H9 (cell line): Measurements from ENCODE around the gene PAH. TPM values are rescaled to one million over a fixed set of nuclear protein-coding genes. Genes with fewer than 3 reads are reported as not detected.

ENCODE experiments used
- DNase-seq: peaks from one replicate; pipeline ENCODE4 v3.0.0-alpha.2; 2017
- H2AFZ ChIP-seq: one replicate; pipeline ENCODE4 v1.6.1; 2013; ENCODE audit warnings: mild to moderate bottlenecking, low read length, control low read depth, moderate library complexity
- H2AK5ac ChIP-seq: 2 replicates; pipeline ENCODE4 v1.6.1; 2013; ENCODE audit warnings: low read length, control low read depth, mixed read lengths; ENCODE audit not compliant: insufficient read length
- H2BK120ac ChIP-seq: one replicate; pipeline ENCODE4 v1.6.1; 2013; ENCODE audit warnings: low read depth, mild to moderate bottlenecking, low read length, control low read depth, inconsistent platforms; ENCODE audit not compliant: poor library complexity, severe bottlenecking
- H2BK12ac ChIP-seq: 2 replicates; pipeline ENCODE4 v1.6.1; 2013; ENCODE audit warnings: low read length, control low read depth, mixed read lengths, low read depth; ENCODE audit not compliant: insufficient read length
- H2BK15ac ChIP-seq: 2 replicates; pipeline ENCODE4 v1.6.1; 2013; ENCODE audit warnings: low read depth, low read length, control low read depth
- H2BK20ac ChIP-seq: one replicate; pipeline ENCODE4 v1.6.1; 2013; ENCODE audit warnings: low read depth, mild to moderate bottlenecking, low read length, control low read depth, inconsistent platforms; ENCODE audit not compliant: poor library complexity, severe bottlenecking
- H2BK5ac ChIP-seq: 2 replicates; pipeline ENCODE4 v1.6.1; 2013; ENCODE audit warnings: low read length, control low read depth, mixed read lengths; ENCODE audit not compliant: insufficient read length
- H3K14ac ChIP-seq: 2 replicates; pipeline ENCODE4 v1.6.1; 2013; ENCODE audit warnings: low read length, control low read depth; ENCODE audit not compliant: insufficient read depth
- H3K18ac ChIP-seq: 2 replicates; pipeline ENCODE4 v1.6.1; 2013; ENCODE audit warnings: low read depth, mild to moderate bottlenecking, mixed read lengths, low read length, control low read depth; ENCODE audit not compliant: insufficient read length
- H3K23ac ChIP-seq: 2 replicates; pipeline ENCODE4 v1.6.1; 2013; ENCODE audit warnings: low read length, control low read depth, mixed read lengths, low read depth; ENCODE audit not compliant: insufficient read length
- H3K23me2 ChIP-seq: 2 replicates; pipeline ENCODE4 v1.6.1; 2013; ENCODE audit warnings: low read depth, mild to moderate bottlenecking, mixed read lengths, low read length, control low read depth; ENCODE audit not compliant: insufficient read length, poor library complexity, severe bottlenecking
- H3K27ac ChIP-seq: 2 replicates; pipeline ENCODE4 v1.5.1; 2013; ENCODE audit warnings: low read length, control low read depth, mixed read lengths, low read depth; ENCODE audit not compliant: insufficient read length
- H3K27me3 ChIP-seq: 2 replicates; pipeline ENCODE4 v1.6.1; 2013; ENCODE audit warnings: low read length, control low read depth, inconsistent platforms; ENCODE audit not compliant: insufficient read depth
- H3K4ac ChIP-seq: 2 replicates; pipeline ENCODE4 v1.6.1; 2013; ENCODE audit warnings: low read depth, mild to moderate bottlenecking, control low read depth, inconsistent platforms, low read length, moderate library complexity
- H3K4me1 ChIP-seq: 2 replicates; pipeline ENCODE4 v1.6.1; 2013; ENCODE audit warnings: low read length, control low read depth, inconsistent platforms; ENCODE audit not compliant: insufficient read depth
- H3K4me2 ChIP-seq: 2 replicates; pipeline ENCODE4 v1.6.1; 2013; ENCODE audit warnings: low read length, control low read depth, mixed read lengths; ENCODE audit not compliant: insufficient read length, insufficient read depth
- H3K56ac ChIP-seq: 2 replicates; pipeline ENCODE4 v1.6.1; 2013; ENCODE audit warnings: low read depth, mild to moderate bottlenecking, mixed read lengths, low read length, control low read depth; ENCODE audit not compliant: insufficient read length
- H3K79me1 ChIP-seq: 2 replicates; pipeline ENCODE4 v1.6.1; 2013; ENCODE audit warnings: low read depth, mild to moderate bottlenecking, moderate library complexity, low read length, control low read depth, inconsistent platforms; ENCODE audit not compliant: insufficient read depth, poor library complexity, severe bottlenecking
- H3K79me2 ChIP-seq: 2 replicates; pipeline ENCODE4 v1.6.1; 2013; ENCODE audit warnings: low read length, control low read depth, inconsistent platforms; ENCODE audit not compliant: insufficient read depth
- H3K9ac ChIP-seq: 2 replicates; pipeline ENCODE4 v1.6.1; 2013; ENCODE audit warnings: low read length, control low read depth, mixed read lengths; ENCODE audit not compliant: insufficient read length; ENCODE audit errors: extremely low read depth
- H3K9me3 ChIP-seq: one replicate; pipeline ENCODE4 v1.6.1; 2013; ENCODE audit warnings: low read depth, low read length, inconsistent platforms; ENCODE audit not compliant: control insufficient read depth
- H3T11ph ChIP-seq: one replicate; pipeline ENCODE4 v1.6.1; 2013; ENCODE audit warnings: mild to moderate bottlenecking, low read length, control low read depth, inconsistent platforms
- H4K20me1 ChIP-seq: one replicate; pipeline ENCODE4 v1.6.1; 2013; ENCODE audit not compliant: control insufficient read depth, insufficient read length, insufficient read depth
- H4K5ac ChIP-seq: 2 replicates; pipeline ENCODE4 v1.6.1; 2013; ENCODE audit warnings: low read depth, mild to moderate bottlenecking, mixed read lengths, low read length, control low read depth; ENCODE audit not compliant: insufficient read length
- H4K8ac ChIP-seq: replicated peaks from 2 replicates; pipeline ENCODE4 v1.6.1; 2013; ENCODE audit warnings: low read length, control low read depth, mixed read lengths, low read depth; ENCODE audit not compliant: insufficient read length
- H4K91ac ChIP-seq: 2 replicates; pipeline ENCODE4 v1.6.1; 2013; ENCODE audit warnings: low read depth, mild to moderate bottlenecking, moderate library complexity, mixed read lengths, low read length, control low read depth; ENCODE audit not compliant: insufficient read length
- H3K27ac Mint-ChIP-seq, 3 experiments: 2 replicates in 2 of 3; 3 replicates in 1 of 3; pipeline ENCODE4 v1.8.0; 2020 to 2021; ENCODE audit warnings: mixed read lengths in 3 of 3, mild to moderate bottlenecking in 1 of 3, moderate library complexity in 1 of 3
- H3K27me3 Mint-ChIP-seq: 2 replicates; pipeline ENCODE4 v1.8.0; 2021; ENCODE audit warnings: low read depth, mild to moderate bottlenecking, moderate library complexity, mixed read lengths
- H3K36me3 Mint-ChIP-seq, 3 experiments: 2 replicates in 2 of 3; 3 replicates in 1 of 3; pipeline ENCODE4 v1.8.0; 2020 to 2021; ENCODE audit warnings: low read depth in 3 of 3, mixed read lengths in 3 of 3; ENCODE audit not compliant: insufficient read depth in 1 of 3
- H3K4me1 Mint-ChIP-seq, 2 experiments: 2 replicates each; pipeline ENCODE4 v1.8.0; 2020; ENCODE audit warnings: mixed read lengths in 2 of 2
- H3K4me3 Mint-ChIP-seq, 2 experiments: 2 replicates in 1 of 2; 3 replicates in 1 of 2; pipeline ENCODE4 v1.8.0; 2020 to 2021; ENCODE audit warnings: mild to moderate bottlenecking in 2 of 2, mixed read lengths in 2 of 2, moderate library complexity in 1 of 2
- H3K9me3 Mint-ChIP-seq, 2 experiments: 2 replicates in 1 of 2; 3 replicates in 1 of 2; pipeline ENCODE4 v1.8.0; 2020; ENCODE audit warnings: mild to moderate bottlenecking in 2 of 2, mixed read lengths in 2 of 2, moderate library complexity in 1 of 2
- WGBS: extraction: QIAGEN DNeasy Blood & Tissue Kit; methylation state at CpG from one replicate; pipeline ENCODE4 v1.1.7; 2013; ENCODE audit warnings: missing lambda C conversion rate, low lambda C conversion rate, mixed read lengths; ENCODE audit not compliant: insufficient read length; ENCODE audit errors: extremely low coverage; 5-methylcytosine and 5-hydroxymethylcytosine counted together
- total RNA-seq: library from RNA; stranded (reverse); gene quantifications from 2 replicates; pipeline ENCODE4 v1.2.1, GENCODE V29; 2021
- TF ChIP-seq, protein P1 (sequence below): fragments of 200-600 bp; sonication (generic); conservative IDR thresholded peaks from 3 replicates; pipeline ENCODE4 v1.8.0; 2021; ENCODE audit warnings: antibody characterized with exemption, mild to moderate bottlenecking

Gene PAH
- total RNA-seq, 1 experiment from 2014 or later, result 6.1 TPM

DNA sequence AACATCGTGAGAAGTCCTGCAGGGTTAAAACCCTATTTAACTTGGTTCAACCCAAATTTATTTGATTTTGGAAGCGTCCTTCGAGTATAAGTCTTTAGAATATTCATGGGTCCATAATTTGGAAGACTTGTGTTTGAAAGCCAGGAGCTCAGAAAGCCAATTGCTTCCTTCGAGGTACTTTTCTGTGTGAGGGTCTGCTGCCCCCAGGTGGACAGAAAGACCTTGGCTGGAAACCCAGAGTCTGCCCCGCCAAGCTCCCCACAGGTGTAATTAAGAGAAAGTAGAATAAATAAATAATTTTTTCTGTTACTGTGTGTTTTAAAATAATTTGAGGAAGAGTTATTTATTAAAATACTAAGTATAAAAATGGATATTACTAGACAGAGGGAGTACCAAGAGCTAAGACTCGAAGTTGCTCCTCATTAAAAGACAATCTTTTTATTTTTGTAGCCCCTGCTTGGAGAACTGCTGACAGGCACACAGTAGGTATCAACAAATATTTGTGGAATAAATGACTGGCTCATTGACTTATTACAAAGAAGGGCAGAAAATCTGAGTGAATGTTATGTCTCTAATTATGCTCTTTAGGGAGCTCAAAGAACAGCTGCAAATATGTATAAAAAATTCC lies 105.8 kb downstream of the PAH start:
- TF ChIP-seq, protein P1, sequence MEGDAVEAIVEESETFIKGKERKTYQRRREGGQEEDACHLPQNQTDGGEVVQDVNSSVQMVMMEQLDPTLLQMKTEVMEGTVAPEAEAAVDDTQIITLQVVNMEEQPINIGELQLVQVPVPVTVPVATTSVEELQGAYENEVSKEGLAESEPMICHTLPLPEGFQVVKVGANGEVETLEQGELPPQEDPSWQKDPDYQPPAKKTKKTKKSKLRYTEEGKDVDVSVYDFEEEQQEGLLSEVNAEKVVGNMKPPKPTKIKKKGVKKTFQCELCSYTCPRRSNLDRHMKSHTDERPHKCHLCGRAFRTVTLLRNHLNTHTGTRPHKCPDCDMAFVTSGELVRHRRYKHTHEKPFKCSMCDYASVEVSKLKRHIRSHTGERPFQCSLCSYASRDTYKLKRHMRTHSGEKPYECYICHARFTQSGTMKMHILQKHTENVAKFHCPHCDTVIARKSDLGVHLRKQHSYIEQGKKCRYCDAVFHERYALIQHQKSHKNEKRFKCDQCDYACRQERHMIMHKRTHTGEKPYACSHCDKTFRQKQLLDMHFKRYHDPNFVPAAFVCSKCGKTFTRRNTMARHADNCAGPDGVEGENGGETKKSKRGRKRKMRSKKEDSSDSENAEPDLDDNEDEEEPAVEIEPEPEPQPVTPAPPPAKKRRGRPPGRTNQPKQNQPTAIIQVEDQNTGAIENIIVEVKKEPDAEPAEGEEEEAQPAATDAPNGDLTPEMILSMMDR, result peak; percentile 90
- H2BK120ac ChIP-seq, result no peak overlapping the region
- H4K8ac ChIP-seq, result no peak overlapping the region
- no peak overlapping the region for H4K5ac ChIP-seq
- H3K27ac Mint-ChIP-seq, result no peak overlapping the region
- no peak overlapping the region for H2BK15ac ChIP-seq
- H4K91ac ChIP-seq, result no peak overlapping the region
- no peaks in the 10 kb centered on the region for H3K36me3 Mint-ChIP-seq
- H3K27ac ChIP-seq, result no peak overlapping the region
- no peaks in the 10 kb centered on the region for H3K9me3 ChIP-seq
- H3K4me1 ChIP-seq, result no peaks in the 10 kb centered on the region
- no peak overlapping the region for H2AFZ ChIP-seq
- H4K20me1 ChIP-seq, result no peaks in the 10 kb centered on the region
- H3K9me3 Mint-ChIP-seq, result no peaks in the 10 kb centered on the region
- no peak overlapping the region for H2AK5ac ChIP-seq
- no peak overlapping the region for H3K23ac ChIP-seq
- no peak overlapping the region for H3K18ac ChIP-seq
- H3K56ac ChIP-seq, result no peak overlapping the region
- WGBS, result no CpG with 5 or more reads among the region's 6 CpGs
- H3K4me1 Mint-ChIP-seq, result peaks cover 1 to 4% of the 10 kb centered on the region in 2 experiments
- no peak overlapping the region for H3K4me3 Mint-ChIP-seq
- H3T11ph ChIP-seq, result no peak overlapping the region
- no peak overlapping the region for H2BK5ac ChIP-seq
- no peak overlapping the region for H2BK12ac ChIP-seq
- H3K9ac ChIP-seq, result no peak overlapping the region
- no peaks in the 10 kb centered on the region for H3K79me1 ChIP-seq
- H3K14ac ChIP-seq, result no peak overlapping the region
- H3K27me3 ChIP-seq, result no peaks in the 10 kb centered on the region
- no peaks in the 10 kb centered on the region for H3K79me2 ChIP-seq
- H3K4me2 ChIP-seq, result no peak overlapping the region
- no peaks in the 10 kb centered on the region for H3K23me2 ChIP-seq
- H3K27me3 Mint-ChIP-seq, result no peaks in the 10 kb centered on the region
- peak; percentile 67 for DNase-seq
- H2BK20ac ChIP-seq, result no peak overlapping the region
- H3K4ac ChIP-seq, result no peak overlapping the region
